ENCODE measurements around the gene ATG14. TPM values are rescaled to one million over a fixed set of nuclear protein-coding genes. Genes with fewer than 3 reads are reported as not detected.
A peak's percentile ranks its signal among the peaks of the same experiment; 100 is the strongest.
"Not testable (repeated sequence)": the region's sequence is repeated elsewhere in the genome, so short reads cannot be mapped to it uniquely, and the experiment has no call there.

The ATG14 gene
- total RNA-seq, result 10 to 100 TPM; 10.6 to 10.9 TPM

DNA sequence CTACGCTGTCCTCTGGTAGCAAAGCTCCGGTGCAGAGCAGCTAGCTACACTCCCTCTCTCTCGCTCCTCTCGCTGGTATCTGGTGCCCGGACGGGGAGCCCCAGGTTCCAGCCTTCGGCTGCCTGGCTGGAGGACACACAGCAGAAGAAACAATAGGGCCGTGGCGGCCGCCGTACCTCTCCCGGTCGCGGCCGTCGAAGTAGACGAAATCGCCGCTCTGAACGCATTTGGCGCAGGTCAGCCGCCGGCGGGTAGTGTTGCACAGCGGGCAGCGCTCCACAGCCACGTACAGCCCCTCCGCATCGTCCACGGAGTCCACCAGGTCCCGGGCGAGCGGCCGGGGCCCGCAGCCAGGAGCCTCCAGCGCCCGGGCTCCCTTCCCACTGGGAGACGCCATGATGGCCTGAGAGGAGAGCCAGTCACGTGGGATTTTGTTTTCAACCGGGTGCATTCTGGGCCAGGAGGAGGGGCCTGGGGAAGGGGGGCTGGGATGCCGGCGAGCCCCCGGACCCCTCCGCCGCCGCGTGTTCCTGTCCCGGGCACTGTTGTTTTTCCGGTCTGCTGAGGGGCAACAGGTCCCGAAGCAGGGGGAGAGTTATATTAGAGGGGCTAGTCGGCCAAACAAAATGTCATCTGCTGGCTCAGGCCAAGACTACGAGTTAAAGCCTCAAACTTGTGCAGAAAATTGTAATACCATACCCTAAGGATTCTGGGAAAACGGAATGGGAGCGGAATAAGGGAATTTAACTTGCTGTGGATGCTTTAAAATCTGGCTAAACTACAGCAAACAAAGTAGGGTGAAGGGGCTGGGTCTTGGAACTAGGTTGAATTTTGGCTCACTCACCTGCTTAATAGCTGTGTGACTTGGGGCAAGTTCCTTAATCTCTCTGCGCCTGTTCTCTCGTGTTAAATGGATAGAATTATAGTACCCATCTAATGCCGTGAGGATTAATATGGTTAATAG is at the start of gene ATG14:
Gene ATG14, minus strand, starts transcription at position 405 of the 964 bp plus-strand sequence. Its CDS starts 8 bp downstream, at position 397.
- Histone ChIP-seq H3K27me3 (no peaks in the 10 kb centered on the region), H3K27ac (peak within 1 kb of the TSS; percentile 50 to 78 (median 72)), H3K4me1 (peaks cover 24% of the 10 kb centered on the region), H3K36me3 (replicated peaks in 1 of 2; ENCODE audit: insufficient read depth in 1 of 2, low read depth in 2 of 2) (no peaks in the 10 kb centered on the region), H3K4me3 (peak within 1 kb of the TSS; percentile 82 to 86), H3K9me3 (no peaks in the 10 kb centered on the region)
- peak; percentile 80 to 90 (median 84) for DNase-seq
- WGBS, 2 donors, result 3 to 7% methylated on average over 25 to 55 of the region's 57 CpGs
- intact Hi-C loops (cut with DNase I), result no loop called here
- TF ChIP-seq POLR2A (IDR thresholded peaks at IDR 0.05), result peak; percentile 43 to 76 (median 74)
- TF ChIP-seq, protein P1, sequence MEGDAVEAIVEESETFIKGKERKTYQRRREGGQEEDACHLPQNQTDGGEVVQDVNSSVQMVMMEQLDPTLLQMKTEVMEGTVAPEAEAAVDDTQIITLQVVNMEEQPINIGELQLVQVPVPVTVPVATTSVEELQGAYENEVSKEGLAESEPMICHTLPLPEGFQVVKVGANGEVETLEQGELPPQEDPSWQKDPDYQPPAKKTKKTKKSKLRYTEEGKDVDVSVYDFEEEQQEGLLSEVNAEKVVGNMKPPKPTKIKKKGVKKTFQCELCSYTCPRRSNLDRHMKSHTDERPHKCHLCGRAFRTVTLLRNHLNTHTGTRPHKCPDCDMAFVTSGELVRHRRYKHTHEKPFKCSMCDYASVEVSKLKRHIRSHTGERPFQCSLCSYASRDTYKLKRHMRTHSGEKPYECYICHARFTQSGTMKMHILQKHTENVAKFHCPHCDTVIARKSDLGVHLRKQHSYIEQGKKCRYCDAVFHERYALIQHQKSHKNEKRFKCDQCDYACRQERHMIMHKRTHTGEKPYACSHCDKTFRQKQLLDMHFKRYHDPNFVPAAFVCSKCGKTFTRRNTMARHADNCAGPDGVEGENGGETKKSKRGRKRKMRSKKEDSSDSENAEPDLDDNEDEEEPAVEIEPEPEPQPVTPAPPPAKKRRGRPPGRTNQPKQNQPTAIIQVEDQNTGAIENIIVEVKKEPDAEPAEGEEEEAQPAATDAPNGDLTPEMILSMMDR (IDR thresholded peaks at IDR 0.05), result no peak
- peak; percentile 100 for ATAC-seq

GRCh38 chr14:55458800-55459515 is 47.3 kb upstream of the ATG14 start:
- Histone ChIP-seq H3K36me3 (replicated peaks in 1 of 2; ENCODE audit: insufficient read depth in 1 of 2, low read depth in 2 of 2) (no peaks in the 10 kb centered on the region), H3K9me3 (no peaks in the 10 kb centered on the region), H3K4me3 (no peak overlapping the region), H3K27ac (no peak overlapping the region), H3K4me1 (peaks cover 16% of the 10 kb centered on the region), H3K27me3 (no peaks in the 10 kb centered on the region)
- no peak for DNase-seq
- WGBS, 2 donors, result 61 to 76% methylated on average over 9 of the region's 9 CpGs
- intact Hi-C loops (cut with DNase I), result no loop called here
- TF ChIP-seq POLR2A (IDR thresholded peaks at IDR 0.05), result no peak
- TF ChIP-seq, protein P1 (IDR thresholded peaks at IDR 0.05), result no peak
- no peak for ATAC-seq

- no peak for TF ChIP-seq POLR2A (IDR thresholded peaks at IDR 0.05)
- TF ChIP-seq, protein P1 (IDR thresholded peaks at IDR 0.05), result no peak
- intact Hi-C loops (cut with DNase I), result no loop called here
- H3K4me3 ChIP-seq, result no peak overlapping the region
- no peaks in the 10 kb centered on the region for H3K36me3 ChIP-seq (replicated peaks in 1 of 2; ENCODE audit: insufficient read depth in 1 of 2, low read depth in 2 of 2)
- ATAC-seq, result no peak
- DNase-seq, result no peak
- H3K9me3 ChIP-seq, result no peaks in the 10 kb centered on the region
- WGBS, 2 donors, result 77 to 86% methylated on average over 6 of the region's 6 CpGs
- no peaks in the 10 kb centered on the region for H3K27me3 ChIP-seq
- peaks cover 15% of the 10 kb centered on the region for H3K4me1 ChIP-seq
- no peak overlapping the region for H3K27ac ChIP-seq
Measured at GRCh38 chr14:55457496-55457895, 45.9 kb upstream of the ATG14 start.

DNA sequence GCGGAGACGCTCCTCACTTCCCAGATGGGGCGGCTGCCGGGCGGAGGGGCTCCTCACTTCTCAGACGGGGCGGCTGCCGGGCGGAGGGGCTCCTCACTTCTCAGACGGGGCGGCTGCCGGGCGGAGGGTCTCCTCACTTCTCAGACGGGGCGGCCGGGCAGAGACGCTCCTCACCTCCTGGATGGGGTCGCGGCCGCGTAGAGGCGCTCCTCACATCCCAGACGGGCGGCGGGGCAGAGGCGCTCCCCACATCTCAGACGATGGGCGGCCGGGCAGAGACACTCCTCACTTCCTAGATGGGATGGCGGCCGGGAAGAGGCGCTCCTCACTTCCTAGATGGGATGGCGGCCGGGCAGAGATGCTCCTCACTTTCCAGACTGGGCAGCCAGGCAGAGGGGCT is 44.8 kb upstream of the ATG14 start:
- WGBS, 2 donors, result 96% methylated on average over 21 of the region's 34 CpGs; no CpG with 5 or more reads in 1 of the 2 donors
- H3K9me3 ChIP-seq; H3K27ac ChIP-seq; H3K36me3 ChIP-seq (replicated peaks in 1 of 2; ENCODE audit: insufficient read depth in 1 of 2, low read depth in 2 of 2); ATAC-seq; H3K4me3 ChIP-seq; H3K27me3 ChIP-seq; DNase-seq; intact Hi-C loops (cut with DNase I): not testable (repeated sequence)
- peaks cover 23% of the 10 kb centered on the region for H3K4me1 ChIP-seq
